HG03097 (cell line): ENCODE results near the gene WDR86.

Experiments used
- ATAC-seq: cut with Tn5 transposase; IDR thresholded peaks from one replicate; pipeline ENCODE4 v1.9.1; 2021; ENCODE audit not compliant: unreplicated experiment, low FRiP score

WDR86 gene

DNA sequence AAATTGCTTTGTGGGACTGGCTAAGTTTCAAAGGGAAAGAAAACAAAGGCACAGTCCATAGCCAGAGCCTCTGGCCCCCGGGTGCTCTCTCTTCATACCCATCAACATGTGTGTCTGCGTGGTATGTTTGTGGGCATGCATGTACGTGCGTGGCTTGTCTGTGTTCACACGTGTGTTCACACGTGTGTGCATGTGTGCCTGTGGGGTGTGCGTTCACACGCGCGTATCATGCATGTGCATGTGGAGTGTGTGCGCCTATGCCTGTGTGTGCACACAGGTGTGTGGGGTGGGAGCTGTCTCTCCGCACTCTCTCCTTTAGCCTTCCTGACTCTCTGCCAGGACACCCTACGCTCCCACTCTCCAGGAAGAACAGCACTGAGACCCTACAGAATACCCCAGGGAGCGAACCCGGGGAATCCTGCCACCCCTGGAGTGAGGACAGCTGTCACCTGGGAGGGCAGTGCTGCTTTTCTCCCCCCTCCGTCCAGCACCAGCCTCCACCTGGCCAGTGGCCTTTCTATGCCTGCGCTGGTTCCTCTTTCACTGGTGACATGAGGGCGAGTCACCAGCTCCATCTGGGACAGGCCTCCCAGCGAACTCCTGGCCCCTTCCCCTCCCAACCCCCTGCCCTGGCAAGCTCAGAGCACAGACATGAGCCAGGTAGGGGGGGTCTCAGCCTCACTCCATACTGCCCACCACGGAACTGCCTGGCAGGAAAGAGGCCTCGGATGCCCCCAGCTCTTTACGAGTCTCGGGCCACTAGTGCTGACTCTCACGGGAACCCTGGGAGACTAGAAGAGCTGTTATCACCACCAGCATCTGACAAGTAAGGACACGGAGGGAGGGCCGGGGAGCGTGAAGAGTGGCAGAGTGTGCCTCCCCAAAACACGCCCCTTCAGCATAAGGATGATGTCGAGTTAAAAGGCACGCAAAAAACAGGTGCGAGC, 16.5 kb downstream of the WDR86 start:
- no peak for ATAC-seq

DNA sequence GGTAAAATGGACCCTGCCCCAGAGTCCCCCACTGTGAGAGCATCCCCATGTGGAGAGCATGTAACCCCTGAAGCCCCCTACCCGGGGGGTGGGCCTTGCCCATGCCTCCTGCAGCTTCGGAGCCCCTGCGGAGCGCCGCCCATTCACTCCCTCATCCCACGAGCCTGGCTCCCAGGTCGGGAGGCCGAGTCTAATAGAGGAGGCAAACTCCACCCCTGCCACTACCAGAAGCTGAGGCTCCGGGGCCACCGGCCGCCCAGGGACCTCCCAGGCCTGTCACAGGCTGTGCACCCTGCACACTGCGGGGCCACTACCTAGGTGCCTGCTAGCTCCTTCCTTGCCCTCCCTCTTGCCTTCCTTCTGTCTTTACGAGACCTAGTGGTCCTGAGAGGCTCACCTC, 17.4 kb downstream of the WDR86 start:
- ATAC-seq = no peak

DNA sequence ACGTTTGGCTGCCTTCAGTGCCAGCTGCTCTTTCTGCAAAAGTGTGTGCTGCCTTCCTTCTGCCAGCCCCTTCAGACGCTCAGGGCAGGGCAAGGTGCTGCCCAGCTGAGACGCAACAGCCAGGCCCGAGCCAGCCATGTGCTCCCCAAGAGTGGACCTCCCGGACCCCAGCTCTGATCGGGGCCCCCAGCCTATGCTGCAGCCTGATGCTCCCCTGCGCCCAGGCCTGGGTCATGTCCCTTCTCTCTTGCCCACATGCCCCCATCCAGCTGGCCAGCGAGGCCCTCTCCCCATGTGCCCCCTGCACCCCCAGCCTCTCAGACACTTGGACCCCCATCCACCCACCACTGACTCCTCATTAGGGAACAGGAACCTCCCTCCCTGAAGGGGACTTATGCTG, 17.8 kb downstream of the WDR86 start:
- no peak for ATAC-seq

DNA sequence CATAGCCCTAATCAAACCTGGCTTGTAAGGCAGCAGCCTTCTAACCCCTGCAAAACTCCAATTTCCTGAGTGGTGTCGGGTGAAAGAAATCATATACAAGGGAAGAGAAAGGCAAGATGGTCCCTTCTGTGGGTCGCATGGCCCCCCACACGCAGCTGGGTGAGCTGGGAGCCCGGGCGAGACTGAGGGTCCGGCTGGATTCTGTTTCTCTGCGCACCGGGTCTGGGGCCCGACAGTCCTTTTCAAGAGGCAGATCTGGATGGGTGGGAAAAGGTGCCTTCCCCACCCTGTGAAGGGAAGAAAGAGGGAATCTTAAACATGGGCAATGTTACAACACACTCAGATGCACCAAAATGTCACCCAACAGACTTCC, 18.5 kb downstream of the WDR86 start:
- no peak for ATAC-seq

DNA sequence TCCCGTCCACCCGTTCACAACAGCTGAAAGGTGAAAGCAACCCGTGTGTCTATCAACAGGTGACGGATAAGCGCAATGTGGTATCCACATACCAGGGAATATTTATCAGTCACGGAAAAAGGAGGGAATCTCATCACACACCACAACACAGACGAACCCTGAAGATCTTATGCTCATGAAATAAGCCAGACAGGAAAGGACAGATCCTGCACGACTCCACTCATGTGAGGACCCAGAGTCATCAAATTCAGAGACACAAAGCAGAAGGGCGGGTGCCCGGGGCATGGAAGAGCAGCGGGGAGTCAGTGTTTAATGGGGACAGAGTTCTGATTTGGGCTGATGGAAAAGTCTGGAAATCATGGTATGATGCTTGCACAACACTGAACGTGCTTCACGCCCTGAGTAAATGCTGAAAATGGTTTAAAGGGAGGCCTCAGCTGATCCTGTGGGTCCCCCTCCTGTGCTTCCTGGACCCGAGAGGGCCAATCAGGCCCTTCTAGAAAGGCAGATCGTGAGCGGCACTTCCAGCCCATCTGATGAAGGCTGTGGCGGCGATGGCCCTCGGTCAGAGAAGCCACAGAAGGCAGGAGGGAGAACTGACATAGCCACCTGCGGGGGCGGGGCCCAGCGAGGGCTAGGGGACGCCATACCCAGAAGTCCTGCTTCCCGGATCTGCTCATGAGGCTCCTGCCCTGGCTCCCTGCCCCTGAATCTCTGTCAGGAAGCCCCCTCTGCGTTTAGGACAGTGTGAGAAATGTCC, 19.1 kb downstream of the WDR86 start:
- no peak for ATAC-seq

DNA sequence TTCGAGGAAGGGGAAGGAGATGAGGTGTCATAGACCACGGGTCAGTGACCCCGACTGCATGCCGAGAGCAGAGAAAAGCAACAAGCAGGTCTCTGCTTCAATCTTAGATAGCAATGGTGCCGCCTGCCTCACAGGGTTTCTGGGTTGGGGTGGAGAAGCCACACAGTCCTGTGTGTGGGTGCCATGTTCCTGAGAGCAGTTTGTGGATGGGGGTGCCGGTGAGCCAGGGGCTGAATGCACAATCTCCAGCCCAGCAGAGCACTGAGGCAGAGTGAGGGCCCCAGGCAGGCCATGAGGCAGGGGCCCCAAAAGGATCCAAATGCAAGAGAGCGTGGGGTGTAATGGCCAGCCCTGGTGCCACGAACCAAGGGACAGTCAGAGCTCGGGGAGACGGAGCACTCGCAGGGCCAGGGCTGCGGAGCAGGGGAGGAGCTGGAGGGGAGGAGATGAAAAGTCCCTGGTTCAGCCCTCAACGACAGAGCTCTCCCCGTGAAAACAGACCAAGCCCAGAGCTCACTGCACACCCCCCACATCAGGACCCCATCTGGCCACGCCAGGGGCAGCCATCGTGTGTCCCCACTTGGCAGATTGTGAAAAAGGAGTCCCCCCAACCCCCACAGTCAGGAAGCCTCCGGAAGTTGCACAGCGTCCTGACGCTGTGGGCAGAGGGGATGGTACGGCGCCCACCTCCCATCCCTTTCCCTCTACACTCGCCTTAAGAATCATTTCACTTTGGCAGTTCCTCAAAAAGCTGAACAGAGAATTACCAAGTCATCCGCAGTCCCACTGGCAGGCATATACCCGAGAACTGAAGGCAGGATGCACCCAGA, 19.9 kb downstream of the WDR86 start:
- ATAC-seq = no peak

DNA sequence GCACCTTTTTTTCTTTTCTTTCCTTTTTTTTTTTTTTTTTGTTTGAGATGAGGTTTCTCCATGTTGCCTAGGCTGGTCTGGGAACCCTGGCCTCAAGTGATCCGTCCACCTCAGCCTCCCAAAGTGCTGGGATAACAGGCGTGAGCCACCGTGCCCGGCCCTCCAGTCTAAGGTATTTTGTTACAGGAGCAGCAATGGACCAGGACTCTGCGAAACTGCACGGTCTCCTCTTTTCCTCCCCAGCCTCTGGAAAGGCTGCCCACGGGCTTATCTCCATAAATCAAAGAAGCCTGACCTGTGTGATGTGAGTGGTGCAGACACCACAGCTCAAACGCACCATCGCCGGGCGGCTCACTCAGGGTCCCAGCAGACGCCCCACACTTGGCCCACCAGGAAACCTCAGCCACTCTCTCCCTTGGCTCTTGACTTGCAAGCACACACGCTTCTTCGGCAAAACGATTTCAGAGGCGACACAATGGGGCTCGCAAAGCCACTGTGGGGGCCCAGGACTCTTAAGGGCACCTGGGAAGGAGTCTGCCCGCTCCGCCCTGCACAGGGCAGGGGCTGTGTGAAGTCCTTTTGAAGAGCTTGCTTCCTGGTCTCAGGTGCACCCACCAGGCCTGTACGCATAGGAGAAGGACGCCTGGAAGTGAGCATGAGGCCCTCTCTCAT, 20.6 kb downstream of the WDR86 start:
- no peak for ATAC-seq

DNA sequence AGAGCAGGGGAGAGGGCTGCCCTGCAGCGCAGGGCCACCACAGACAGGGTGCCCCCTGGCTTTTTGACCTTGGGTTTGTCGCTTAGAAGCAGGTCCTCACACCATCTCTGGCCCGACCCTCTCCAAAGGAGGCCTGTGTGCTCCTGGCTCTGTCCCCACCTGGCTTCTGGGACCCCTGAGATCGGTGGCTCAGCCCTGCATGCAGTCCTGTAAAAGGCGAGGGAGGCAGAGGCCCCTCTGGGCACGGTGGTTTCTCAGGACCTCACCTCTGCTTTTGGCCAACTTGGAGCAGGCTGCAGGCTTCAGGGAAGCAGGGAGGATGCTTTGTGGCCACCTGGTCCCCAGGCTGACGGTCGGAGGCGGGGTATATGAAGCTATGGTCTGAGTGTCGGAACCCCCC, 21.4 kb downstream of the WDR86 start:
- no peak for ATAC-seq

DNA sequence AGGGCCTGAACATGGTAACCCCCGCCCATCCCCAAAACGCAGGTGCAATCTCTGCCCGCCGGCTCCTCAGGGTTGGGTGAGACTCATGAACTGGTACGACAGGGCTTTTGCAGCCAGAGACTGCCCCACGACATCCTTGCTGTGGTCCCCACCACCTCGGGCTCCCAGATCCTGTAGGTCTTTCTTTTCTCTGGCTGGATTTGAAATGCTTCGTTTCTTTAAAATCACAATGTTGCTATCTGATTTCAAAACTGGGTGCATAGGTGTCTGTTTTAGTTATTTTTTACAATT, 21.9 kb downstream of the WDR86 start:
- ATAC-seq = no peak

DNA sequence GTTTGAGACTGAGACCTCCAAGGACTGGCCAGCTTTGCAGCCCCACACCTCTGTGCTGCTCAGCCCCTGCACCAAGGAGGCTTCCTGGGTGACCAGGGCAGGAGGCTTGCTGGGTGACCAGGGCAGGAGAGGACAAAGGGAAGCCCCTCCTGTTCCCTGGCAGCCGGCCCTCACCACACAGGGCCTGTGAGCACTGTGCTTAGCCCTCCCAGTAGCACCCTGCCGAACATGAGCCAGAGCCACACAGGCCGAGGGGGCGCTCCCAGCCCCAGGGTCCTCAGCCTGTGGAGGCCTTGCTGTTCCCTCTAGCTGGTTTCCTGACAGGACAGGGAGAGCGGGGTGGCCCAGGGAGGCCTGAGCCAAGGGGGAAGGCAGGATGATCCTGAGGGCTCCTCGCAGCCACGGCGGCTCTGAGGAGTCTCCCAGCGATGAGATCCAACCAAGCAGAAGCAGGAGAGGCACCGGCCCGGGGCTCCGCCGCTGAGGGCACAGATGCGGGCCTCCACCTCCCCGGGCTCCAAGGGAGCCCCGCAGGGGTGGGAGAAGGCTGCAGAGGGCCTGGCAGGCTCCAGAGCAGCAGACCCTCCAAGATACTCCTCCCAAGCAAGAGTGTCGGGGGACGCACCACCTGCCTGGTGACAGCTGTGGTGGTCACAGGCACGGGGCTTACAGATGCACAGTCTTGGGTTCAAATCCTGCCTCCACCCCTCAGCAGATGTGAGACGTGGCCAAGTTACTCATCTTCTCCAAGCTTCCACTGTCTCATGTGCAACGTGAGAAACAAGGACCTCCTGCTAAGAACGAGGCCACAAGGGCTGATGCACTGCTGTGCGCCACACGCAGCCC, 22.5 kb downstream of the WDR86 start:
- no peak for ATAC-seq

DNA sequence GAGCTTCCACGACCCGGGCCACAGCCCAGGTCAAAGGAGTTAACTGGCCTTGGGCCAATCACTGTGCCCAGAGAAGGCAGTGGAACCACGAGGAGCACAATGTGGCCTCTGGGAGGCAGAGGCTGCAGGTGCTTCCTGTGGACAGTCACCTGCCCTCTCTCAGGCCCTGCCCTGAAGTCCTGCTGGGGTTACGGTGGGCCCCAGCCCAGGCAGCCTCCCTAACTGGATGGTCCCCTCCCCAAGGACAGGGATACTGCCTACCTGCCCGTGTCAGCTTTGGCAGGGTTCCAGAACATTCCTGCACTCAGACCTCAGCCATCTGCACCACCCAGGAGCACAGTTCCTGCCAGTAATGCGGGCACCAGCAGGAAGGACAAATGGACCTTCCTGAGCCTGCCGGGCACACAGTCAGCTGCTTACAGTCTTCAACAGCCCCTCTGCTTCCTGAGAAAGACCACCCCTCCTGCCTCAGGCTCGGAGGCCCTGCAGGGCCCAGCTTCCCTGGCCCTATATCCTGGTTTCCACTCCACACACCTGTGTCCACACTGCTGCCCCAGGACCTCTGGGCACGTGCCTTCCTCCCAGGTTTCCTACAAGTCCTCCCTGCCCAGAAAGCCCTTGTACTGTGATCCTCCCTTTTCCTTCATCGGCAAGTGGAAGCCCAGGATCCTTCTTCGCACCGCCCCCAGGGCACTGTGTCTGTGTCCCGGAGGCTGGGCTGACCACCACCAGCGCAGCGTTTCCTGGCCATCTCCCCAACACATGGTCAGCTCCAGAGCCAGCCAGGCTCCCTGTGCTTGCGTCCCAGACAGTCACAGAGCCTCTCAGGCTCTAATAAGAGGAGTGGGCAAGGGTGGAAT, 23.3 kb downstream of the WDR86 start:
- no peak for ATAC-seq

DNA sequence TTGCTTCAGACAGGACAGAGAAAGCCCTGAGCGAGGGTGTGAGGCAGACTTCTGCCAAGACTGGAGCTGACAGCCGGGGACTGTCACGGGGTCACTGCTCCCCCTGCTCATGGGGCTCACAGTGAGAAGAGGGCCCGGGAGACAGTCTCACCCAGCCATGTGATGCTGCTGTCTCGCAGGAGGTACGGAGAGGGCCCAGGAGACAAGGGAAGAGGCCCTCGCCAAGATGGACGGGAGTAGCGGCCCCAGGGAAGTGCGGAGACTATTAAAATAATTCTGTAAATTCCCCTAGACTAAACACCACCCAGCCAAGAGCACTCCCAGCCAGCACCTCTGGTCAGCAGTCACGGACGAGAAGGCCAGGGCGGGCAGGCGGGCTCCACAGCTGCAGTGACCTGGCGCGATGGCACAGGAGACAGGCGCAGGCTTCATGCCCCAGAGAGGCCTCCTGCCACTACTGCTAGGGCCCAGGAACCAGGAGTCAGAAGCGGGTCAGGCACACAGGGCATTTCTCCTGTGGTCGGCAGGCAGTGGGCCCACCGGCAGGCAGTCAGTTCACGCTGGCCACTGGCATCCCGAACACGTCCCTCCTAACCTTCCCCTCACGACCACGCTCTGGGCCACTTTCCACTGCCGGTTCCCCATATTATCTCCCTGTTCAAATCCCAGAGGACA, 24.1 kb downstream of the WDR86 start:
- no peak for ATAC-seq

DNA sequence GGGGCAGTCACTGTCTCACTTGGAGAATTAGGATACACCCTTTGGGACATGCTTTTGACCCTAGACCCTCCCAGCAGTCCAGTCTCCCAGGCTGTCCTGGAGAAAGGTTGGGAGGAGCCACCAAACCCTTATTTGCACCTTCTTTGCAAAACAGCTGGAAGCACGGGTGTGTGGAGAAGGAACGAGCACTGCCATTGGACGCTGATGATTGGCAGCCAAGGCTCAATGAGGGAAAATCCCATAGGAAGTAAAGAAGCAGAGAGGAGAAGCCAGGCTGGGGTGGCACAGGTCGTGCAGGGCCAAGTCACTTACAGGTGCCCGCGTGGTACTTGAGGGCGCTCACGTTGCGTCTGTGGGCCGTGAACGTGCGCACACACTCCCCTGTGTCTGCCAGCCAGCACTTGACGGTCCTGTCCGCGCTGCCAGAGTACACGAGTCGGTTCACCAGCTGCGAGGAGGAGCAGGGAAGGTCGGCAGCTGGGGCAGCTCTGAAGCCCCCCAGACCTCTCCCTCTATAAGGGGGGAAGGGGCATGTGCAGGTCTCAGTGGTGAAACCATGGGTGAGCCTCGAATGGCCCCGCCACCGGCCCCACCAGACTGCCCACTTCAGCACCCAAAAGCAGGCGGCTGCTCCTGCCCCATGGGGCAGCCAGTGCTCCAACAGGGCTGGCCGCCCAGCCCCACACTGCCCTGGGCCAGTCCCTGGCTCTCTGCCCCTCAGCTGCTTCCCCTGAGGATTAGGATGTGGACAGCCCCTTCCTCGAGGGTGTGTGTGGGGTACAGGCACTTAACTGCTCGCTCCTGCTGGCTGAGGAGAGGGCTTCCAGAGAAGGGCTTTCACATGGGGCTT, 24.8 kb downstream of the WDR86 start:
- ATAC-seq = no peak

DNA sequence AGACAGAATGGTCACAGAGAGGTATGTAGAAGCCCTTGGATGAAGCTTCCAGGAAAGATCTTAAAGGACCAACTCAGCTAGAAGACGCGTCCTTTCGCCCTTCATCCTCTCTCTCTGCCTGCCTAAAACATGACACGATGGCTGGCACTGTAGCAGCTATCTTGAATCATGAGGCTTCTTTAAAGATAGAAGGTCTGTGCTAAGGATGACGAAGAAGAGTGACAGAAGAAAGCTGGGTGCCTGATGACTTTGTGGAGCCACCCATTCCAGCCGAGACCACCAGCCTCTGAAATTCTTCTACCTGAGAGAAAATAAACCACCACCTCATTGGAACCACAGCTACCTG, 25.5 kb downstream of the WDR86 start:
- no peak for ATAC-seq

DNA sequence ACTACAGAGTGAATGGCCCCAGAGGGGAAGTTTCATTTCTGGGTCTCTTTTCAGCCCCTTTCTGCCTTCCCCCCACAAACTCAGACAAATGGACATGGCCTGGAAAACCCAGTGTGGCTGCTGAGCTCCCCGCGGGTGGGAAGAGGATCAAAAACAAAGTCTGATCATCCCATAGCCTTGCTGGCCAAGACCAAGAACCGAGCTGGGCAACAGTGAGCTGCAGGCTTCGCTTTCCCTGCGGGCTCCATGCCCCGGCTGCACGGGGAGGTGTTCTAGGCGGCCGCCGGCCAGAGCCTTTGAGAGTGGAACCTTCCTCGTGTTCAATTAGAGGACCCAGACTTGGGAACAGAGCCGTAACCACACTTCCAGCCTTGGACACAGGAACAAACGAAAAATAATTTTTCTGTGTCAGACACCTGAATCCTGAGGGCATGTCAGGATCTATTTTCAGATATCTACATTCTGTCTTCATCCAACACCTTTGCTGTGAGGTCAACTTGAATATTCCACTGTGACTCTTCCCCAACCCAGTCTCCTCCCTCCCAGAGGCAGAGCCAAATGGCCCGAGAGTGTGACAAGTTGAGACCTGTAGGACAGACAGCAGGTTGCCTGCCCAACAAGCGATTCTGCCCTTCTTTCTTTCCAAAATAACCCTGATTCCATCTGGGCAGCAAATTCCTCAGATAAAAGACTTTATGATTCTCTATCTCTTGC, 26.0 kb downstream of the WDR86 start:
- no peak for ATAC-seq

DNA sequence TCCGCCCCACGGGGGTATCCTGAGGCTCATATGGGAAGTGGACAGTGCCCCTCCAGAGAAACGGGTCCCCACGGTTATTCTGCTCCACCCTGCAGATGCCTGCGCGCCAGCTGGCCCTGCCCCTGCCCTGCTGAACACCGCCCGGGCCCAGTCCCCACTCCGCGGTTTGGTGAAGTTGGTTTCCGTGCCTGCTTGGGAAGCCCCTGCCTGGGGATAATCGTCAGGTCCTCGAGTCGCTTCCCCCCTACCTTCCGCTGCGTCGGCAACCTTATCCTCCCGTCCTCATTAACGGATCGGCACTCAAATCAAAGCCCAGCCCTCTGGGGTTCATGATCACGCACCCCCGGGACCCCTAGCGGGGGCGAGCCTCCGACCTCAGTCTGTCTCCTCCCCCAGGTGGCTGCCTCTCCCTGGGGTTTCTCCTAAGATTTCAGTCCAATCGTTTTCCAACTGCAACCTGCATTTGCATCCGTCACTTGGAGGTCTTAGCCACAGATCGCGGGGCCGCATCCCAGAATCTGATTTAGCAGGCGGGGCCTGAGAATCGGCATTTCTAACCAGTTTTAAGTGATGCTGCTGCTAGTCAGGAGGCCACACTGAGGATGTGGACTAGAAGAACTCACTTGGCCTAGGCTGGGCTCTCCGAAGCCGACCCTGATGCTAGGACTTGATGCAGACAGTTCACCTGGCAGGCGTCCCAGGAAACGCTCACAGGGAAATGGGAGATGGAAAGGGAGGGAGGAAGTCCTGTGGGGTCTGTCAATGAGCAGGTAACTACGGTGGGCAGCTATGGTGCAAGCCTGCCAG, 27.6 kb downstream of the WDR86 start:
- ATAC-seq = no peak
